GM12875 (cell line): ENCODE measurements around the gene LAMA1.

Experiments used
- H3K4me3 ChIP-seq: one replicate; pipeline ENCODE4 v1.5.1; 2011; ENCODE audit warnings: low read depth, low read length, control low read depth
- CTCF ChIP-seq: IDR thresholded peaks from 2 replicates; pipeline ENCODE4 v1.5.1; 2011; ENCODE audit warnings: low read depth, mild to moderate bottlenecking, control low read depth, inconsistent platforms, low read length, moderate library complexity, borderline replicate concordance; ENCODE audit not compliant: insufficient read depth

Gene LAMA1

GRCh38 chr18:6929370-6930102, 188.1 kb downstream of the LAMA1 start:
- no peak for TF ChIP-seq CTCF
- no peak overlapping the region for H3K4me3 ChIP-seq

- no peak for TF ChIP-seq CTCF
Measured at GRCh38 chr18:6928359-6928758, 189.2 kb downstream of the LAMA1 start.

GRCh38 chr18:6927153-6927552, 190.4 kb downstream of the LAMA1 start:
- no peak for TF ChIP-seq CTCF
- H3K4me3 ChIP-seq = no peak overlapping the region

More at GRCh38 chr18:6928359-6928758, 189.2 kb downstream of the LAMA1 start:
- no peak overlapping the region for H3K4me3 ChIP-seq

GRCh38 chr18:6923220-6923619, 194.4 kb downstream of the LAMA1 start:
- TF ChIP-seq CTCF = no peak
- no peak overlapping the region for H3K4me3 ChIP-seq

GRCh38 chr18:6921571-6921970, 196.0 kb downstream of the LAMA1 start:
- no peak for TF ChIP-seq CTCF
- no peak overlapping the region for H3K4me3 ChIP-seq

GRCh38 chr18:6920099-6920955, 197.3 kb downstream of the LAMA1 start:
- no peak overlapping the region for H3K4me3 ChIP-seq
- peak; percentile 54; the same call in 1 of the 2 replicates for TF ChIP-seq CTCF
